Measurements from ENCODE around the gene ORAI2.

DNA sequence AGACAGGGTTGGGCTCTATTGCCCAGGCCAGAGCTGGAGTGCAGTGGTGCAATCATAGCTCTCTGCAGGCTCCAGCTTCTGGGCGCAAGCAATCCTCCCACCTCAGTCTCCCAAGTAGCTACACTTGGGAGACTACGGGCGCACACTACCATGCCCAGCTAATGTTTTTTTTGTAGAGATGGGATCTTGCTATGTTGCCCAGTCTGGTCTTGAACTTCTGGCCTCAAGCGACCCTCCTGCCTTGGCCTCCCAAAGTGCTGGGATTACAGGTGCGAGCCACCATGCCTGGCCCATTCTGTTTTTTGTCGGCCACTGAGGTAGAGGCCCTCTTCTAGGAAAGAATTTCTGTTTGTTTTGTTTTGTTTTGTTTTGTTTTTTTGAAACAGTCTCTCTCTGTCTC lies 19.1 kb downstream of the ORAI2 start:
- TF ChIP-seq, protein P1, sequence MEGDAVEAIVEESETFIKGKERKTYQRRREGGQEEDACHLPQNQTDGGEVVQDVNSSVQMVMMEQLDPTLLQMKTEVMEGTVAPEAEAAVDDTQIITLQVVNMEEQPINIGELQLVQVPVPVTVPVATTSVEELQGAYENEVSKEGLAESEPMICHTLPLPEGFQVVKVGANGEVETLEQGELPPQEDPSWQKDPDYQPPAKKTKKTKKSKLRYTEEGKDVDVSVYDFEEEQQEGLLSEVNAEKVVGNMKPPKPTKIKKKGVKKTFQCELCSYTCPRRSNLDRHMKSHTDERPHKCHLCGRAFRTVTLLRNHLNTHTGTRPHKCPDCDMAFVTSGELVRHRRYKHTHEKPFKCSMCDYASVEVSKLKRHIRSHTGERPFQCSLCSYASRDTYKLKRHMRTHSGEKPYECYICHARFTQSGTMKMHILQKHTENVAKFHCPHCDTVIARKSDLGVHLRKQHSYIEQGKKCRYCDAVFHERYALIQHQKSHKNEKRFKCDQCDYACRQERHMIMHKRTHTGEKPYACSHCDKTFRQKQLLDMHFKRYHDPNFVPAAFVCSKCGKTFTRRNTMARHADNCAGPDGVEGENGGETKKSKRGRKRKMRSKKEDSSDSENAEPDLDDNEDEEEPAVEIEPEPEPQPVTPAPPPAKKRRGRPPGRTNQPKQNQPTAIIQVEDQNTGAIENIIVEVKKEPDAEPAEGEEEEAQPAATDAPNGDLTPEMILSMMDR (optimal IDR thresholded peaks at IDR 0.05 in 1 of 3, IDR thresholded peaks at IDR 0.05 in 1 of 3, conservative IDR thresholded peaks at IDR 0.05 in 1 of 3; ENCODE audit: extremely low read depth in 1 of 3, insufficient read depth in 2 of 3, low read length in 3 of 3), result no peak
- no peak for TF ChIP-seq EZH2 (IDR thresholded peaks at IDR 0.05; ENCODE audit: low read length)
